K562 (cell line): Measurements from ENCODE around the gene VASH1.

Source experiments
- CEBPB ChIP-seq: fragments of 450-650 bp; IDR thresholded peaks from 2 replicates; pipeline ENCODE4 v1.6.1; 2016; ENCODE audit warnings: missing genetic modification characterization, missing compliant biosample characterization
- CEBPG ChIP-seq, 3 experiments: fragments of 200-800 bp in 1 of 3; sonication (Bioruptor generic) in 1 of 3; sonication (generic) in 1 of 3; formaldehyde crosslinking in 1 of 3; IDR thresholded peaks in 2 of 3; conservative IDR thresholded peaks in 1 of 3; 2 replicates each; pipeline versions ENCODE4 v1.6.1 to v1.8.0; 2016 to 2022; ENCODE audit warnings: missing compliant biosample characterization in 2 of 3, missing genetic modification characterization in 2 of 3, mild to moderate bottlenecking in 1 of 3, missing genetic modification reagents in 1 of 3
- CREB5 ChIP-seq: fragments of 250-450 bp; sonication (Bioruptor Pico); IDR thresholded peaks from 2 replicates; pipeline ENCODE4 v1.5.0; 2020; ENCODE audit warnings: mild to moderate bottlenecking
- CTCF ChIP-seq, 3 experiments: IDR thresholded peaks in 2 of 3; conservative IDR thresholded peaks in 1 of 3; 2 replicates each; pipeline ENCODE4 v1.5.1; 2011 to 2012; ENCODE audit warnings: low read length in 3 of 3, mild to moderate bottlenecking in 3 of 3, control low read depth in 2 of 3, improper control_type of control experiment in 1 of 3, inconsistent platforms in 1 of 3, low read depth in 1 of 3, mixed read lengths in 1 of 3, moderate library complexity in 1 of 3; ENCODE audit not compliant: insufficient read depth in 2 of 3
- FIP1L1 ChIP-seq: fragments of 200-400 bp; formaldehyde crosslinking; IDR thresholded peaks from 2 replicates; pipeline ENCODE4 v1.6.1; 2018; ENCODE audit warnings: mild to moderate bottlenecking, low read depth, low read length; ENCODE audit not compliant: poor library complexity, severe bottlenecking
- RCOR1 ChIP-seq, 2 experiments: IDR thresholded peaks; 2 replicates each; pipeline ENCODE4 v1.6.1; 2012; ENCODE audit warnings: low read depth in 2 of 2, low read length in 2 of 2, borderline replicate concordance in 1 of 2, improper control_type of control experiment in 1 of 2
- ZNF274 ChIP-seq: IDR thresholded peaks from 2 replicates; pipeline ENCODE4 v1.6.1; 2011; ENCODE audit warnings: low read depth, mild to moderate bottlenecking, low read length, moderate library complexity, borderline replicate concordance
- ZNF407 ChIP-seq: fragments of 450-650 bp; IDR thresholded peaks from 2 replicates; pipeline ENCODE4 v1.6.1; 2016; ENCODE audit warnings: low read depth
- TF ChIP-seq, protein P1 (sequence below): sonication (generic); formaldehyde crosslinking; IDR thresholded peaks from 2 replicates; pipeline ENCODE4 v1.8.0; 2022; ENCODE audit warnings: missing genetic modification reagents, mild to moderate bottlenecking, borderline replicate concordance

- TF ChIP-seq ZNF407: no peak
- TF ChIP-seq CEBPG (CRISPR knock-in tag; IDR thresholded peaks at IDR 0.05): no peak
- no peak for TF ChIP-seq CEBPG (tag; conservative IDR thresholded peaks at IDR 0.05 in 1 of 2, IDR thresholded peaks at IDR 0.05 in 1 of 2)
- TF ChIP-seq CTCF (IDR thresholded peaks at IDR 0.05 in 2 of 3, conservative IDR thresholded peaks at IDR 0.05 in 1 of 3; ENCODE audit: insufficient read depth in 2 of 3, low read depth in 1 of 3, low read length in 3 of 3): peak in 1 of 3 experiments; percentile 26; a peak in 2 of 6 replicates
- TF ChIP-seq FIP1L1: no peak
- TF ChIP-seq, protein P1, sequence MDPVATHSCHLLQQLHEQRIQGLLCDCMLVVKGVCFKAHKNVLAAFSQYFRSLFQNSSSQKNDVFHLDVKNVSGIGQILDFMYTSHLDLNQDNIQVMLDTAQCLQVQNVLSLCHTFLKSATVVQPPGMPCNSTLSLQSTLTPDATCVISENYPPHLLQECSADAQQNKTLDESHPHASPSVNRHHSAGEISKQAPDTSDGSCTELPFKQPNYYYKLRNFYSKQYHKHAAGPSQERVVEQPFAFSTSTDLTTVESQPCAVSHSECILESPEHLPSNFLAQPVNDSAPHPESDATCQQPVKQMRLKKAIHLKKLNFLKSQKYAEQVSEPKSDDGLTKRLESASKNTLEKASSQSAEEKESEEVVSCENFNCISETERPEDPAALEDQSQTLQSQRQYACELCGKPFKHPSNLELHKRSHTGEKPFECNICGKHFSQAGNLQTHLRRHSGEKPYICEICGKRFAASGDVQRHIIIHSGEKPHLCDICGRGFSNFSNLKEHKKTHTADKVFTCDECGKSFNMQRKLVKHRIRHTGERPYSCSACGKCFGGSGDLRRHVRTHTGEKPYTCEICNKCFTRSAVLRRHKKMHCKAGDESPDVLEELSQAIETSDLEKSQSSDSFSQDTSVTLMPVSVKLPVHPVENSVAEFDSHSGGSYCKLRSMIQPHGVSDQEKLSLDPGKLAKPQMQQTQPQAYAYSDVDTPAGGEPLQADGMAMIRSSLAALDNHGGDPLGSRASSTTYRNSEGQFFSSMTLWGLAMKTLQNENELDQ: no peak
- TF ChIP-seq ZNF274: no peak
- no peak for TF ChIP-seq RCOR1 (IDR thresholded peaks at IDR 0.05; ENCODE audit: borderline replicate concordance in 1 of 2, low read depth in 2 of 2, low read length in 2 of 2)
- TF ChIP-seq CREB5: no peak
- TF ChIP-seq CEBPB: no peak
Observed at GRCh38 chr14:76773188-76773885, 12.1 kb downstream of the VASH1 start.
